Progenitor cell of endocrine pancreas (in vitro differentiated cells): ENCODE measurements around the gene ZMAT3. TPM values are rescaled to one million over a fixed set of nuclear protein-coding genes. Genes with fewer than 3 reads are reported as not detected.
"Not testable (repeated sequence)": the region's sequence is repeated elsewhere in the genome, so short reads cannot be mapped to it uniquely, and the experiment has no call there.

Experiments used
- DNase-seq: peaks from one replicate; pipeline ENCODE4 v3.0.0; 2021; ENCODE audit warnings: low spot score; ENCODE audit not compliant: unreplicated experiment
- H3K27ac Mint-ChIP-seq: 2 replicates; pipeline ENCODE4 v1.8.0; 2021; ENCODE audit warnings: mild to moderate bottlenecking, moderate library complexity, mixed read lengths
- H3K27me3 Mint-ChIP-seq: 2 replicates; pipeline ENCODE4 v1.8.0; 2021; ENCODE audit warnings: mixed read lengths
- H3K36me3 Mint-ChIP-seq: 2 replicates; pipeline ENCODE4 v1.8.0; 2022; ENCODE audit warnings: mixed read lengths; ENCODE audit not compliant: insufficient read depth
- H3K4me1 Mint-ChIP-seq: 2 replicates; pipeline ENCODE4 v1.8.0; 2021; ENCODE audit warnings: low read depth, mixed read lengths
- H3K4me3 Mint-ChIP-seq: 2 replicates; pipeline ENCODE4 v1.8.0; 2021; ENCODE audit warnings: low read depth, mild to moderate bottlenecking, moderate library complexity, mixed read lengths
- H3K9me3 Mint-ChIP-seq: 2 replicates; pipeline ENCODE4 v1.8.0; 2021; ENCODE audit warnings: low read depth, mixed read lengths
- CTCF ChIP-seq: fragments of 200-600 bp; sonication (generic); IDR thresholded peaks from one replicate; pipeline ENCODE4 v1.5.0; 2021; ENCODE audit warnings: antibody characterized with exemption, mild to moderate bottlenecking; ENCODE audit not compliant: unreplicated experiment
- long read RNA-seq: library from polyadenylated mRNA; unstranded; transcript quantifications from one replicate; pipeline ENCODE4 v2.0.0, GENCODE V29; 2020
- total RNA-seq: library from RNA; stranded (reverse); gene quantifications from 2 replicates; pipeline ENCODE4 v1.2.1, GENCODE V29; 2021

ZMAT3 gene
- 13.6 and 14.1 TPM in 2 replicates for total RNA-seq
- long read RNA-seq, partial matches to known transcripts, result 5 of 9 reads
- long read RNA-seq, other reads (novel, unspliced or antisense), result 4 of 9 reads

GRCh38 chr3:179071323-179072099 is at the start of gene ZMAT3:
ZMAT3 (minus strand) TSS chr3:179071809; CDS start chr3:179067752, 4,057 bp downstream.
- Mint-ChIP-seq H3K4me1 (peaks cover 9% of the 10 kb centered on the region), H3K9me3 (no peaks in the 10 kb centered on the region), H3K27me3 (no peaks in the 10 kb centered on the region), H3K36me3 (peaks cover 6% of the 10 kb centered on the region), H3K27ac (peak within 1 kb of the TSS; percentile 94), H3K4me3 (peak within 1 kb of the TSS; percentile 95)
- TF ChIP-seq CTCF, result peak; percentile 12
- DNase-seq, result peak; percentile 65

- no peaks in the 10 kb centered on the region for H3K27me3 Mint-ChIP-seq
- H3K36me3 Mint-ChIP-seq, result peaks cover 3% of the 10 kb centered on the region
- H3K4me3 Mint-ChIP-seq, result no peak overlapping the region
- no peak overlapping the region for H3K27ac Mint-ChIP-seq
- no peak for DNase-seq
- TF ChIP-seq CTCF, result no peak
- no peaks in the 10 kb centered on the region for H3K4me1 Mint-ChIP-seq
- peaks cover 6% of the 10 kb centered on the region for H3K9me3 Mint-ChIP-seq
Measured at GRCh38 chr3:179116816-179117215, 45.2 kb upstream of the ZMAT3 start.

GRCh38 chr3:179115444-179115843 is 43.8 kb upstream of the ZMAT3 start:
- not testable (repeated sequence) for H3K9me3 Mint-ChIP-seq, H3K27me3 Mint-ChIP-seq, DNase-seq, H3K4me1 Mint-ChIP-seq, H3K4me3 Mint-ChIP-seq, H3K36me3 Mint-ChIP-seq, H3K27ac Mint-ChIP-seq

GRCh38 chr3:179113903-179114302 is 42.3 kb upstream of the ZMAT3 start:
- Mint-ChIP-seq H3K36me3 (no peaks in the 10 kb centered on the region), H3K27me3 (no peaks in the 10 kb centered on the region), H3K4me3 (no peak overlapping the region), H3K4me1 (no peaks in the 10 kb centered on the region), H3K9me3 (peaks cover 7% of the 10 kb centered on the region), H3K27ac (no peak overlapping the region)
- TF ChIP-seq CTCF, result no peak
- no peak for DNase-seq

GRCh38 chr3:179108086-179108485 is 36.5 kb upstream of the ZMAT3 start:
- no peak for TF ChIP-seq CTCF
- no peak overlapping the region for H3K27ac Mint-ChIP-seq

GRCh38 chr3:179107617-179108016 is 36.0 kb upstream of the ZMAT3 start:
- H3K27ac Mint-ChIP-seq, result no peak overlapping the region
- H3K27me3 Mint-ChIP-seq, result no peaks in the 10 kb centered on the region
- DNase-seq, result no peak
- H3K36me3 Mint-ChIP-seq, result no peaks in the 10 kb centered on the region
- TF ChIP-seq CTCF, result no peak
- H3K9me3 Mint-ChIP-seq, result peaks cover 4% of the 10 kb centered on the region
- no peaks in the 10 kb centered on the region for H3K4me1 Mint-ChIP-seq
- H3K4me3 Mint-ChIP-seq, result no peak overlapping the region

More at GRCh38 chr3:179108086-179108485, 36.5 kb upstream of the ZMAT3 start:
- Mint-ChIP-seq H3K4me1 (no peaks in the 10 kb centered on the region), H3K27me3 (no peaks in the 10 kb centered on the region), H3K36me3 (no peaks in the 10 kb centered on the region), H3K4me3 (no peak overlapping the region), H3K9me3 (peaks cover 4% of the 10 kb centered on the region)
- no peak for DNase-seq
